ENCODE measurements around the gene NUP93. TPM values are rescaled to one million over a fixed set of nuclear protein-coding genes. Genes with fewer than 3 reads are reported as not detected.
"Not testable (repeated sequence)": the region's sequence is repeated elsewhere in the genome, so short reads cannot be mapped to it uniquely, and the experiment has no call there.

Gene NUP93
- total RNA-seq, 2 donors from 2014 or later = 124 to 128 TPM

GRCh38 chr16:56728980-56729734 lies 772 bp upstream of the NUP93 start:
- peak in 1 of 2 donors; percentile 3 for ATAC-seq
- peaks cover 0 to 5% of the 10 kb centered on the region in 2 donors for H3K36me3 Mint-ChIP-seq
- peak overlapping the region in 1 of 2 donors; percentile 96 for H3K27ac Mint-ChIP-seq
- no peak for DNase-seq (ENCODE audit: low spot score in 2 of 2)
- no peaks in the 10 kb centered on the region for H3K9me3 Mint-ChIP-seq

DNA sequence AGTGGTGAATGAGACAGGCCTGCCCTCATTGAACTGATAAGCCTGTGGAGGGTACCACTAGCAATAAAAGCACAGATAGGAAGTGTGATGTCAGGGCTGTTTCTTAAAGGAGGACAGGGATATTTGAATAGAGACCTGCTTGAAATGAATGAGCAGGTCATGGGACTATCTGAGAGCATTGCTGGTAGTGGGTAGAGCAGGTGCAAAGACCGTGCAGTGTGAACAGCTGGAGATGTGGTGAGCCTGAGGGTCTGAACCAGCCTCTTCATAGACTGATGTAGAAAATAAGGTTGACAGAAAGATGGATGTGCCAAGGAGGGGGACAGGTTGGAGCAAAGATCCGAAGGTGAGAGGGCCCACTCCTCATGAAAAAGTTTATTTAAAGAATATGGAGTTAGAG lies 2.4 kb downstream of the NUP93 start:
- no peak for ATAC-seq
- Mint-ChIP-seq H3K27ac (no peak overlapping the region), H3K9me3 (no peaks in the 10 kb centered on the region), H3K36me3 (peaks cover 0 to 5% of the 10 kb centered on the region in 2 donors)
- DNase-seq (ENCODE audit: low spot score in 2 of 2) = no peak

GRCh38 chr16:56732832-56733231 lies 2.9 kb downstream of the NUP93 start:
- Mint-ChIP-seq H3K36me3 (peaks cover 0 to 5% of the 10 kb centered on the region in 2 donors), H3K27ac (no peak overlapping the region), H3K9me3 (no peaks in the 10 kb centered on the region)
- peak; percentile 51 for ATAC-seq
- no peak for DNase-seq (ENCODE audit: low spot score in 2 of 2)

DNA sequence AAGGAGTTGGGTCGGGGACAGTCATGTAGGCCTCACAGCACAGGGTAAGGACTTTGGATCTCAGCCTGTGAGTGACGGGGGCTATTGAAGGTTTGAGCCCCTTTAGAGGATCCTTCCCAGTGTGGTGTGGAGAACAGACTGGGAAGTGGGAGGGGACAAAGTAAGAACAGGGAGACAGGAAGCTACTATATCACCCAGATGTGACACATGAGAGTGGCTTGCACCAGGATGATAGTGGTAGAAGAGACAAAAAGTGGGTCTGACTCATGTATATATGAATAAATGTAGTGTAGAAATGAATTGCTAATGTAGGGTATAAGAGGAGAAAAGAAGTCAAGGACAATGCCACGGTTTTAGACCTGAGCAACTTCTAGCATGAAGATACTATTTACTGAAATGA lies 4.5 kb downstream of the NUP93 start:
- Mint-ChIP-seq H3K9me3 (no peaks in the 10 kb centered on the region), H3K36me3 (peaks cover 0 to 4% of the 10 kb centered on the region in 2 donors), H3K27ac (no peak overlapping the region)
- DNase-seq (ENCODE audit: low spot score in 2 of 2) (no peak), ATAC-seq (peak in 1 of 2 donors; percentile 39)

DNA sequence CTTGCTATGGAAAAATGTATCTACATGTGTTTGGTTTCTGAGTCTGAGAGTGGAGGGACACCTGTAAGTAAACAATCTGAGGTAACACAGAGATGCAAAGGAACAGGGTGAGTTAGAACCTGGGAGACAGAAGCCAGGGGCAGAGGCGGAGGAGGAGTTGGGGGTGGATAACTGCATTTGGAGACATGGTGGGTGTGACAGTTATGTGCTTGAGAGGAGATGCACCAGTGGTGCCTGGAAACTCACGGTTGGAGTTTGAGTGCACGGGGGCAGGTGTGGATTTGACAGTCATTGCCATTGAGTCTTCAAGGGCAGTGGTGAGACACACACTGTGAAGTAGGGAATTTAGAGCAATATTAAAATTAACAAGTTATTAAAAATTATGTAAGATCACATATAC lies 6.5 kb downstream of the NUP93 start:
- ATAC-seq (no peak), DNase-seq (ENCODE audit: low spot score in 2 of 2) (no peak)
- Mint-ChIP-seq H3K36me3 (no peaks in the 10 kb centered on the region), H3K27ac (no peak overlapping the region), H3K9me3 (no peaks in the 10 kb centered on the region)

- no peaks in the 10 kb centered on the region for H3K9me3 Mint-ChIP-seq
- ATAC-seq = no peak
- H3K27ac Mint-ChIP-seq = peak overlapping the region; percentile 15 to 66
- DNase-seq (ENCODE audit: low spot score in 2 of 2) = no peak
- no peaks in the 10 kb centered on the region for H3K36me3 Mint-ChIP-seq
Measured at GRCh38 chr16:56737539-56737938, 7.6 kb downstream of the NUP93 start.

DNA sequence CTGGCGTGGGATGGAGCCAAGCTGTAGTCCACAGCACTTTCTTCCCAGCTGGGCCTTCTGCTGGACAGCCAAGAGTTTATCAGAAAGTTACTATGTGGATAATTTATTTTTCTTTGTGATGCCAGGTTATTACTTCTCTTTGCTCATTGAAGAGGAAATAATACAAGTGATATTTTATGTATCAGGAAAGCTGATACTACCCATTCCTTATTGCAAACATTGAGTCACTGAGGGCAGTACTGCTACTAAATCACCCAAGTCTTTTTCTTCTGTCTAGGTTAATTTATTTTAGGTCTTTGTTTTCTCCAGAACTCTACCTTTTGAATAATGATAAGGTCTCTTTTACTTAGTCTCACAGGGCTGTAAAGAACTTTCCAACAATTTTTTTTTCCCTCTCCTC lies 8.3 kb downstream of the NUP93 start:
- no peaks in the 10 kb centered on the region for H3K36me3 Mint-ChIP-seq
- no peak overlapping the region for H3K27ac Mint-ChIP-seq
- ATAC-seq = no peak
- H3K9me3 Mint-ChIP-seq = no peaks in the 10 kb centered on the region
- DNase-seq (ENCODE audit: low spot score in 2 of 2) = no peak

DNA sequence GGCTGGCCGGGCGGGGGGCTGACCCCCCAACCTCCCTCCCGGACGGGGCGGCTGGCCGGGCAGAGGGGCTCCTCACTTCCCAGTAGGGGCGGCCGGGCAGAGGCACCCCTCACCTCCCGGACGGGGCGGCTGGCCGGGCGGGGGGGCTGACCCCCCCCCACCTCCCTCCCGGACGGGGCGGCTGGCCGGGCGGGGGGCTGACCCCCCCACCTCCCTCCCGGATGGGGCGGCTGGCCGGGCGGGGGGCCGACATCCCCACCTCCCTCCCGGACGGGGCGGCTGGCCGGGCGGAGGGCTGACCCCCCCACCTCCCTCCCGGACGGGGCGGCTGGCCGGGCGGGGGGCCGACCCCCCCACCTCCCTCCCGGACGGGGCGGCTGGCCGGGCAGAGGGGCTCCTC lies 9.4 kb downstream of the NUP93 start:
- H3K36me3 Mint-ChIP-seq; DNase-seq (ENCODE audit: low spot score in 2 of 2); H3K27ac Mint-ChIP-seq; H3K9me3 Mint-ChIP-seq; ATAC-seq: not testable (repeated sequence)

DNA sequence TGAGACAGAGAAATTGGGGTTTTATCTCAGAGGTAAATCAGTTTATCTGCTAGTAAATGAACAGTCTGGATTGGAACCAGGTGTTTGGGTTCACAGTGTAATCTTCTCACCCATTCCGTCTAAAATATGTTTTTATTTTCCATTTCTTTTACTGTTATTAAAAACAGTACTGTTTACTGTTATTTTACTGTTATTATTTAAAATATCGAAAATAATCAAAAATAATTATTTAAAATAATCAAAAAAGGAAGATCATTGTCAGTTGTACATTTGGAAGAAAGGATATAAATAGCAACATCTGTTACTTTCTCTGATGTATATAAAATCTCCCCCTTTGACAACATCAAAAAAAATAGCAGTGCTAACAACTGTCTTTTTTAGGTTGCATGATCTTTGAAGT lies 11.5 kb downstream of the NUP93 start:
- H3K27ac Mint-ChIP-seq = no peak overlapping the region
- no peaks in the 10 kb centered on the region for H3K9me3 Mint-ChIP-seq
- no peak for ATAC-seq
- DNase-seq (ENCODE audit: low spot score in 2 of 2) = no peak
- peaks cover 0 to 5% of the 10 kb centered on the region in 2 donors for H3K36me3 Mint-ChIP-seq

- peak; percentile 36 to 59 for ATAC-seq
- H3K27ac Mint-ChIP-seq = peak overlapping the region in 1 of 2 donors; percentile 31
- peaks cover 0 to 5% of the 10 kb centered on the region in 2 donors for H3K36me3 Mint-ChIP-seq
Measured at GRCh38 chr16:56742030-56742984, 12.4 kb downstream of the NUP93 start.

DNA sequence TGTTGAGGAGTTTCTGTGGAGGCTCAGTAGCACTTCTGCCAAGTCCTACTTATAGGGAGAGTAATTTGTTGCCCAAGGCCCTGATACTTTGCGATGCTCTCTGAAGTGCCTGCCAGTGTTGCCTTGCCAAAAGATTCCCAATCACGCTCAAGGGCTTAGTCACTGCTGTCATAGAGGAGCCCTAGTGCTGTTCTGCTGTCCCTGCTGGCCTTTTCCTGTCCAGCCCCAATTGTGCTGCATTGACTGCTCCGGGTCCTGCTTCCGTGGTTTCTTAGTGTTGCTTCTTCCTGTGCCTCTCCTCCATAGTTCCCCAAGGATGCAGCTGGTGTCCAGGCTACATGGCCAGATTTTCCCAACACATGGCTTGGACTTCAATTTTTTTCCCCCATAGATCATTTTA lies 13.9 kb downstream of the NUP93 start:
- peaks cover 6 to 10% of the 10 kb centered on the region in 2 donors for H3K36me3 Mint-ChIP-seq
- peak overlapping the region in 1 of 2 donors; percentile 13 for H3K27ac Mint-ChIP-seq
- no peak for ATAC-seq
- H3K9me3 Mint-ChIP-seq = no peaks in the 10 kb centered on the region
- no peak for DNase-seq (ENCODE audit: low spot score in 2 of 2)

More at GRCh38 chr16:56742030-56742984, 12.4 kb downstream of the NUP93 start:
- no peak for DNase-seq (ENCODE audit: low spot score in 2 of 2)
- H3K9me3 Mint-ChIP-seq = no peaks in the 10 kb centered on the region

DNA sequence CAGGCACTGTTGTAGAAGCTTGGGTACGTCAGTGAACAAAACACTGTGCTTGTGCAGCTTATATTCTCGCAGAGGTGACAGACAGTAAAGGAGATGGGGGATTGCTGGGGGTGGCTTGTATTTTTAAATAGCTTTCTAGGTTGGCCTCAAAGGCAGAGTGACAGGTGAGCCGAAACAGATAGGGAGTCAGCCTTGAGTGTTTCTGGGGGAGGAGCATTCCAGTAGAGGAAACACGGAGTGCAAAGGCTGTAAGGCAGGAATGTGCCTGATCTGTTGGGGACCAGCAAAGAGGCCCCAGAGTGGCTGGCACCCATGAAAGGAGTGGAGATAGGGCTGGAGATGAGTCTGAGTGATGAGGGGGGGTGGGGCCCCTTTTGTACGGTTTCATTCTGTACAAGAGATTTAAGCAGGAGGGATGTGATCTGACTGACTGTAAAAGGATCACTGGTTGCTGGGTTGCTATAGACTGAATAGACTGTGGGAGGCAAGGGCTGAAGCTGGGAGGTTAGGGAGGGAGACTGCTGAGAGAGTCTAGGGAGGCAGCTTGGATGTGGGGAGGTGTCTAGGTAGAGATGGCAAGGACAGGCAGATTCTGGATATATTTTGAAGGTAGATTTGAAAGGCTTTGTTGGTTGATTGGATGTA lies 15.2 kb downstream of the NUP93 start:
- no peak for ATAC-seq
- H3K27ac Mint-ChIP-seq = peak overlapping the region in 1 of 2 donors; percentile 38
- peaks cover 6 to 16% of the 10 kb centered on the region in 2 donors for H3K36me3 Mint-ChIP-seq
- H3K9me3 Mint-ChIP-seq = no peaks in the 10 kb centered on the region
- DNase-seq (ENCODE audit: low spot score in 2 of 2) = no peak

GRCh38 chr16:56747486-56748045 lies 17.6 kb downstream of the NUP93 start:
- ATAC-seq (no peak), DNase-seq (ENCODE audit: low spot score in 2 of 2) (no peak)
- H3K9me3 Mint-ChIP-seq = peaks cover 0 to 3% of the 10 kb centered on the region in 2 donors
- peak overlapping the region; percentile 8 to 27 for H3K27ac Mint-ChIP-seq
- peaks cover 17 to 20% of the 10 kb centered on the region in 2 donors for H3K36me3 Mint-ChIP-seq

- Mint-ChIP-seq H3K9me3 (peaks cover 0 to 8% of the 10 kb centered on the region in 2 donors), H3K27ac (peak overlapping the region in 1 of 2 donors; percentile 27), H3K36me3 (peaks cover 23 to 27% of the 10 kb centered on the region in 2 donors)
- DNase-seq (ENCODE audit: low spot score in 2 of 2) (no peak), ATAC-seq (no peak)
Measured at GRCh38 chr16:56748191-56748590, 18.3 kb downstream of the NUP93 start.

DNA sequence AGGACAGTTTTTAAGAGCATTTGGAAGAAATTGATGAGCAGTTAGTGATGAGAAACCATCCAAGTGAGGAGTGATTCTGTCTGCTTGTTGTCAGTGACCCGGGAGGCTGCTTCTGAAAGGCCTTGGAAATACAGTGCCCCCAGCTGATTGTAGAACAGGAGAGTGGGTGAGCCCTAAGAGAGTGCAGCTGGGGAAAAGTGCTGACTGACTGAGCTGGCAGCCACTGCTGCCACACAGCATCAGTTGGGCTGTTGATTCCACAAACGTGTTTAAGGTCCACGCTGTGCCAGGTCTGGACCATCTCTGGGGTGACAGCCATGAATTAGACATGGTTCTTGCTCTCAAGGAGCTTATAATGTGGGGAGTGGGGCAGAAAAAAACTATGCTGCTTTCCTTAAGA lies 18.9 kb downstream of the NUP93 start:
- peaks cover 1 to 13% of the 10 kb centered on the region in 2 donors for H3K9me3 Mint-ChIP-seq
- ATAC-seq (no peak), DNase-seq (ENCODE audit: low spot score in 2 of 2) (no peak)
- H3K27ac Mint-ChIP-seq = peak overlapping the region; percentile 6 to 27
- peaks cover 29 to 31% of the 10 kb centered on the region in 2 donors for H3K36me3 Mint-ChIP-seq

- peaks cover 30 to 35% of the 10 kb centered on the region in 2 donors for H3K36me3 Mint-ChIP-seq
- ATAC-seq = no peak
- peaks cover 4 to 16% of the 10 kb centered on the region in 2 donors for H3K9me3 Mint-ChIP-seq
- DNase-seq (ENCODE audit: low spot score in 2 of 2) = no peak
- H3K27ac Mint-ChIP-seq = peak overlapping the region in 1 of 2 donors; percentile 37
Measured at GRCh38 chr16:56749672-56750491, 20.0 kb downstream of the NUP93 start.
